A549 (cell line): ENCODE results near the gene GOLGA7B. TPM values are rescaled to one million over a fixed set of nuclear protein-coding genes. Genes with fewer than 3 reads are reported as not detected.
A peak's percentile ranks its signal among the peaks of the same experiment; 100 is the strongest.

ENCODE experiments used
- ATAC-seq, 2 experiments: fragments of 200-7000 bp in 1 of 2; fragments of >200 bp in 1 of 2; cut with Nextera tagmentation in 1 of 2; cut with Tn5 transposase in 1 of 2; 3 replicates each; pipeline versions ENCODE4 v1.8.0 to v1.9.1; 2018 to 2020; ENCODE audit warnings: mild to moderate bottlenecking in 1 of 2, moderate library complexity in 1 of 2
- CTCF ChIA-PET: fragments of 300-600 bp; sonication (Branson Sonifier 250); formaldehyde crosslinking; extraction: SDS; loops from one replicate; lab custom pipeline; 2021; ENCODE audit warnings: antibody characterized with exemption, inconsistent platforms; lab: Yijun Ruan, JAX
- POLR2A ChIA-PET: fragments of 350-600 bp; formaldehyde crosslinking; extraction: SDS; loops from one replicate; lab custom pipeline; 2021; ENCODE audit warnings: antibody characterized with exemption, inconsistent platforms; lab: Yijun Ruan, JAX
- DNase-seq, 2 experiments: peaks; one replicate each; pipeline versions ENCODE4 v3.0.0 to v3.0.0-alpha.2; 2011 to 2016; ENCODE audit warnings: low read depth in 1 of 2, low spot score in 1 of 2
- FAIRE-seq: peaks from 2 replicates; lab custom pipeline; 2011; peaks lifted over from hg19 to GRCh38; lab: Jason Lieb, UNC
- H3K27ac ChIP-seq, 2 experiments: fragments of >200 bp; sonication (Bioruptor Twin); formaldehyde crosslinking; 3 replicates each; pipeline ENCODE4 v1.5.1; 2016 to 2017
- H3K4me1 ChIP-seq: fragments of >200 bp; sonication (Bioruptor Twin); formaldehyde crosslinking; 3 replicates; pipeline ENCODE4 v1.6.1; 2016
- H3K4me2 ChIP-seq: fragments of >200 bp; sonication (Bioruptor Twin); formaldehyde crosslinking; 3 replicates; pipeline ENCODE4 v1.6.1; 2016
- H3K4me3 ChIP-seq: fragments of >200 bp; sonication (Bioruptor Twin); formaldehyde crosslinking; 3 replicates; pipeline ENCODE4 v1.5.1; 2016
- H3K9me3 ChIP-seq: fragments of >200 bp; sonication (Bioruptor Twin); formaldehyde crosslinking; 3 replicates; pipeline ENCODE4 v1.6.1; 2016
- ATOH8 ChIP-seq: fragments of 250-450 bp; sonication (Bioruptor Pico); IDR thresholded peaks from 2 replicates; pipeline ENCODE4 v1.5.0; 2020; ENCODE audit warnings: low read depth, mild to moderate bottlenecking, moderate library complexity
- BCL3 ChIP-seq: fragments of >200 bp; sonication (Bioruptor Twin); formaldehyde crosslinking; IDR thresholded peaks from 3 replicates; pipeline ENCODE4 v1.6.1; 2016
- BHLHE40 ChIP-seq: IDR thresholded peaks from 2 replicates; pipeline ENCODE4 v1.6.1; 2012; ENCODE audit warnings: low read depth, low read length, inconsistent platforms
- CBX2 ChIP-seq: fragments of 200-600 bp; sonication (generic); IDR thresholded peaks from 2 replicates; pipeline ENCODE4 v1.6.1; 2016; ENCODE audit warnings: low read depth, mild to moderate bottlenecking, borderline replicate concordance
- CBX8 ChIP-seq: fragments of 200-600 bp; sonication (generic); IDR thresholded peaks from 2 replicates; pipeline ENCODE4 v1.6.1; 2016
- CHD4 ChIP-seq: fragments of 200-600 bp; sonication (generic); IDR thresholded peaks from 2 replicates; pipeline ENCODE4 v1.6.1; 2016; ENCODE audit warnings: antibody characterized with exemption, mild to moderate bottlenecking, borderline replicate concordance
- CTCF ChIP-seq: fragments of >200 bp; sonication (Bioruptor Twin); formaldehyde crosslinking; IDR thresholded peaks from 3 replicates; pipeline ENCODE4 v1.5.1; 2016
- E2F6 ChIP-seq: IDR thresholded peaks from 2 replicates; pipeline ENCODE4 v1.6.1; 2012; ENCODE audit warnings: low read depth, borderline replicate concordance
- FOSB ChIP-seq: fragments of 250-450 bp; sonication (Bioruptor Pico); IDR thresholded peaks from 2 replicates; pipeline ENCODE4 v1.5.0; 2020; ENCODE audit warnings: mild to moderate bottlenecking, moderate library complexity
- FOSL2 ChIP-seq, 2 experiments: fragments of 450-650 bp in 1 of 2; fragments of >200 bp in 1 of 2; sonication (Bioruptor Twin) in 1 of 2; formaldehyde crosslinking; IDR thresholded peaks; 2 replicates each; pipeline versions ENCODE4 v1.5.0 to v1.6.1; 2016 to 2020; ENCODE audit warnings: mild to moderate bottlenecking in 1 of 2, moderate library complexity in 1 of 2
- GATA3 ChIP-seq: IDR thresholded peaks from 2 replicates; pipeline ENCODE4 v1.6.1; 2012; ENCODE audit warnings: borderline replicate concordance
- HES2 ChIP-seq: fragments of >200 bp; sonication (Bioruptor Twin); formaldehyde crosslinking; IDR thresholded peaks from 2 replicates; pipeline ENCODE4 v1.6.1; 2016
- HEYL ChIP-seq: fragments of 250-450 bp; sonication (Bioruptor Pico); IDR thresholded peaks from 2 replicates; pipeline ENCODE4 v1.8.0; 2021; ENCODE audit warnings: mild to moderate bottlenecking, moderate library complexity
- HOXB5 ChIP-seq: fragments of 250-450 bp; sonication (Bioruptor Pico); IDR thresholded peaks from 2 replicates; pipeline ENCODE4 v1.5.0; 2020; ENCODE audit warnings: mild to moderate bottlenecking, moderate library complexity
- JUN ChIP-seq, 2 experiments: fragments of >200 bp; sonication (Bioruptor Twin); formaldehyde crosslinking; IDR thresholded peaks; 2 replicates in 1 of 2; 3 replicates in 1 of 2; pipeline ENCODE4 v1.6.1; 2016 to 2017
- JUNB ChIP-seq: fragments of >200 bp; sonication (Bioruptor Twin); formaldehyde crosslinking; IDR thresholded peaks from 2 replicates; pipeline ENCODE4 v1.6.1; 2016
- MAZ ChIP-seq: fragments of 150-350 bp; IDR thresholded peaks from 2 replicates; pipeline ENCODE4 v1.6.1; 2014; ENCODE audit warnings: antibody characterized with exemption, low read depth, low read length, borderline replicate concordance
- MYC ChIP-seq: IDR thresholded peaks from 2 replicates; pipeline ENCODE4 v1.6.1; 2012; ENCODE audit warnings: mild to moderate bottlenecking, inconsistent platforms, low read length, improper control_type of control experiment, borderline replicate concordance
- NFE2L2 ChIP-seq: fragments of 150-350 bp; conservative IDR thresholded peaks from 2 replicates; pipeline ENCODE4 v1.6.1; 2014; ENCODE audit warnings: low read length
- NPAS2 ChIP-seq: fragments of 250-450 bp; sonication (Bioruptor Pico); IDR thresholded peaks from 2 replicates; pipeline ENCODE4 v1.8.0; 2022; ENCODE audit warnings: mild to moderate bottlenecking, moderate library complexity, borderline replicate concordance
- POLR2A ChIP-seq: IDR thresholded peaks from 2 replicates; pipeline ENCODE4 v1.6.1; 2012; ENCODE audit warnings: mild to moderate bottlenecking, low read length
- RAD21 ChIP-seq, 2 experiments: fragments of >200 bp in 1 of 2; sonication (Bioruptor Twin) in 1 of 2; formaldehyde crosslinking in 1 of 2; IDR thresholded peaks in 1 of 2; conservative IDR thresholded peaks in 1 of 2; 2 replicates in 1 of 2; 3 replicates in 1 of 2; pipeline ENCODE4 v1.6.1; 2012 to 2018; ENCODE audit warnings: inconsistent platforms in 1 of 2
- RFX5 ChIP-seq: fragments of 450-650 bp; IDR thresholded peaks from 2 replicates; pipeline ENCODE4 v1.7.1; 2014; ENCODE audit warnings: antibody characterized with exemption, mild to moderate bottlenecking, moderate library complexity
- RNF2 ChIP-seq: fragments of 200-600 bp; sonication (generic); IDR thresholded peaks from 2 replicates; pipeline ENCODE4 v1.6.1; 2016; ENCODE audit warnings: low read depth, mild to moderate bottlenecking, antibody characterized with exemption, moderate library complexity, borderline replicate concordance
- SREBF2 ChIP-seq: fragments of 450-650 bp; IDR thresholded peaks from 2 replicates; pipeline ENCODE4 v1.6.1; 2014; ENCODE audit warnings: mild to moderate bottlenecking, moderate library complexity
- TP53 ChIP-seq: fragments of 250-450 bp; sonication (Bioruptor Pico); IDR thresholded peaks from 2 replicates; pipeline ENCODE4 v1.5.0; 2021; ENCODE audit warnings: mild to moderate bottlenecking, moderate library complexity
- USF2 ChIP-seq: fragments of 450-650 bp; IDR thresholded peaks from 2 replicates; pipeline ENCODE4 v1.6.1; 2014; ENCODE audit warnings: antibody characterized with exemption
- ZFP36 ChIP-seq: fragments of 450-650 bp; IDR thresholded peaks from 2 replicates; pipeline ENCODE4 v1.6.1; 2014; ENCODE audit warnings: borderline replicate concordance; ENCODE audit not compliant: partially characterized antibody
- ZNF302 ChIP-seq: fragments of 250-450 bp; sonication (Bioruptor Pico); IDR thresholded peaks from 2 replicates; pipeline ENCODE4 v1.9.0; 2021; ENCODE audit warnings: inconsistent platforms, mild to moderate bottlenecking, moderate library complexity
- ZSCAN20 ChIP-seq: fragments of 250-450 bp; sonication (Bioruptor Pico); IDR thresholded peaks from 2 replicates; pipeline ENCODE4 v1.8.0; 2022; ENCODE audit warnings: mild to moderate bottlenecking, moderate library complexity
- WGBS: methylation state at CpG from one replicate; pipeline ENCODE4 v1.1.6; 2017; ENCODE audit errors: missing lambda C conversion rate; 5-methylcytosine and 5-hydroxymethylcytosine counted together
- polyA plus RNA-seq, 4 experiments: library from polyadenylated mRNA; depleted of rRNA in 3 of 4; stranded (reverse); fragments of >200 nt; fragmentation: RNase III in 1 of 4; extraction: RNeasy Plus Mini Kit Qiagen cat#74134 plus additional on column Dnase treatment in 1 of 4; gene quantifications; 2 replicates in 3 of 4; 3 replicates in 1 of 4; pipeline ENCODE4 v1.2.3, GENCODE V29; 2011 to 2017

The GOLGA7B gene
- polyA plus RNA-seq, 2 of the 4 experiments (the other 2 are of a cell fraction): 0.62 to 1.5 TPM

GRCh38 chr10:97880109-97880508 is 30.5 kb downstream of the GOLGA7B start:
- ChIA-PET CTCF (interaction anchor here (0.9 to 11.8 kb wide), 7 partner anchors 9 to 161 kb away, joined by 3 to 134 read pairs (median 5); no protein-coding TSS in a partner anchor), POLR2A (no interaction called here)
- H3K4me1 ChIP-seq: peaks cover 28% of the 10 kb centered on the region
- no peak overlapping the region for H3K27ac ChIP-seq
- DNase-seq (no peak), ATAC-seq (no peak), FAIRE-seq (no peak)
- WGBS: 89% methylated on average over 10 of the region's 10 CpGs
- H3K4me3 ChIP-seq: no peak overlapping the region
- TF ChIP-seq ZNF302 (no peak), CBX2 (no peak), CBX8 (no peak), RFX5 (no peak), JUNB (no peak), MAZ (no peak), SREBF2 (no peak), CHD4 (no peak), TP53 (CRISPR knock-in tag) (no peak), GATA3 (no peak), RAD21 (conservative IDR thresholded peaks at IDR 0.05 in 1 of 2, IDR thresholded peaks at IDR 0.05 in 1 of 2) (no peak), CTCF (no peak), HEYL (CRISPR knock-in tag) (no peak), BHLHE40 (no peak), HES2 (no peak), ZSCAN20 (CRISPR knock-in tag) (no peak), MYC (no peak)
- H3K4me2 ChIP-seq: no peak overlapping the region
- no peaks in the 10 kb centered on the region for H3K9me3 ChIP-seq

GRCh38 chr10:97882142-97883091 is 32.8 kb downstream of the GOLGA7B start:
- DNase-seq (peak; percentile 93 to 94), ATAC-seq (peak; percentile 92), FAIRE-seq (no peak)
- H3K4me3 ChIP-seq: no peak overlapping the region
- WGBS: 47% methylated on average over 11 of the region's 11 CpGs
- CTCF ChIA-PET: interaction anchor here (1.2 to 11.8 kb wide), 6 partner anchors 11 to 159 kb away, joined by 3 to 134 read pairs (median 7); no protein-coding TSS in a partner anchor
- peaks cover 41% of the 10 kb centered on the region for H3K4me1 ChIP-seq
- H3K4me2 ChIP-seq: peak overlapping the region; percentile 58
- POLR2A ChIA-PET: no interaction called here
- no peaks in the 10 kb centered on the region for H3K9me3 ChIP-seq
- H3K27ac ChIP-seq: peak overlapping the region; percentile 65 to 80
- peak; percentile 43; the same call in 1 of the 2 replicates for TF ChIP-seq USF2
- no peak for TF ChIP-seq HOXB5
- TF ChIP-seq ATOH8 (CRISPR knock-in tag): peak; percentile 72; the same call in 1 of the 2 replicates
- no peak for TF ChIP-seq RNF2
- TF ChIP-seq E2F6: peak; percentile 67; the same call in 1 of the 2 replicates
- no peak for TF ChIP-seq POLR2A
- TF ChIP-seq BCL3: peak; percentile 64; the same call in 1 of the 3 replicates
- TF ChIP-seq NFE2L2: no peak
- TF ChIP-seq NPAS2: no peak
- TF ChIP-seq FOSL2 (IDR thresholded peaks at IDR 0.05): peak; percentile 92
- TF ChIP-seq FOSL2 (CRISPR knock-in tag; IDR thresholded peaks at IDR 0.05): peak; percentile 97
- TF ChIP-seq ZFP36: no peak
- TF ChIP-seq GATA3: peak; percentile 88; the same call in 1 of the 2 replicates
- TF ChIP-seq FOSB (CRISPR knock-in tag): peak; percentile 55; the same call in 1 of the 2 replicates
- TF ChIP-seq JUN (IDR thresholded peaks at IDR 0.05): peak; percentile 42 to 79; a peak in 3 of 5 replicates
